Fibroblast of skin of right biceps (primary cell): ENCODE data around the gene OR5B12.
"Not testable (repeated sequence)": the region's sequence is repeated elsewhere in the genome, so short reads cannot be mapped to it uniquely, and the experiment has no call there.

Experiments
- DNase-seq: peaks from one replicate; pipeline ENCODE4 v3.0.0-alpha.2; 2013

OR5B12 gene

GRCh38 chr11:58442136-58442535 is at the start of gene OR5B12:
Gene OR5B12, minus strand, starts transcription at chr11:58442236. Its CDS starts 2,085 bp downstream, at chr11:58440151.
- no peak for DNase-seq

DNA sequence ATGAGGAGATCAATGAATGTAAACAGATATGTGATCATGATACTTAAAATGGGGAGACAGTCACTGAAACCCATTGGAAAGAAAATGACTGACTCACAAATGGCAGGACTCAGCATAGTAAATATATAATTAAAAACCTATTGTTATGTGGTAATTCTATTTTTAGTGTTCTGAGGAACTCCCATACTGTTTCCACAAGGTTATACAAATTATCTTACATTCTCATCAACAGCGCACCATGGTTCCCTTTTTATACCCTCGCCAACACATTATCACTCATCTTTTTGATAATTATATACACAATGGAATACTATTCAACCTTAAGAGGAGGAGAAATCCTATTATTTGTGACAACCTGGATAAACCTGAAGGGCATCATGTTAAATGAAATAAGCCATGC is 48.8 kb upstream of the OR5B12 start:
- no peak for DNase-seq

- DNase-seq, result no peak
Measured at GRCh38 chr11:58487170-58487569, 45.1 kb upstream of the OR5B12 start.

DNA sequence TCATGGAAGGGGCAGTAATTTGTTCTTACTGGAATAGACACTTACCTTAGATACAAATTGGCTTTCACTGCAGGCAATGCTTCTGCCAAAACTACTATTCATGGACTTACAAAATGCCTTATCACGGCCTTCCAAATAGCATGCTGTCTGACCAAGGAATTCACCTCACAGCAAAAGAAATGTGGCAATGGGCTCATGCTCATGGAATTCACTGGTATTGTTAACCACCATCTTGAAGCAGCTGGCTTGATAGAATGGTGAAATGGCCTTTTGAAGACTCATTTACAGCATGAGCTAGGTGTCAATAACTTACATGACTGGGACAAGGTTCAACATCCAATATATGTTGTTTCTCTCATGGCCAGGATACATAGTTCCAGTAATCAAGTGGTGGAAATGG is 43.9 kb upstream of the OR5B12 start:
- no peak for DNase-seq

DNA sequence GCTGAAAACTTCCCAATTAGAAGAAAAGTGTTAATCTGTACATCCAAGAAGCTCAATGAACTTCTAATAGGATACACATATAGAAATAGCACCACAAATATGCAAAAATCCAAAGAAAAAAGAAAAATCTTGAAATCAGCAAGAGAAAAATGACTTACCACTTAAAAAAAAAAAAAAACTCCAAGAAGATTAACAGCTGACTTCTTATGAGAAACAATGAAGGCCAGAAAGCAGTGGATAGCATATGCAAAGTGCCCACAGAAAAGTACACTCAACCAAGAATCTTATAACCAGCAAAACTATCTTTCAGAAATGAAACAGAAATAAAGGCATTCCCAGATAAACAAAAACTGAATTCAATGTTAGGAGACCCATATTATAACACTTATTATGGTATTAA is 29.9 kb upstream of the OR5B12 start:
- no peak for DNase-seq

GRCh38 chr11:58466293-58466692 is 24.3 kb upstream of the OR5B12 start:
- no peak for DNase-seq

GRCh38 chr11:58465690-58466089 is 23.7 kb upstream of the OR5B12 start:
- DNase-seq, result no peak

DNA sequence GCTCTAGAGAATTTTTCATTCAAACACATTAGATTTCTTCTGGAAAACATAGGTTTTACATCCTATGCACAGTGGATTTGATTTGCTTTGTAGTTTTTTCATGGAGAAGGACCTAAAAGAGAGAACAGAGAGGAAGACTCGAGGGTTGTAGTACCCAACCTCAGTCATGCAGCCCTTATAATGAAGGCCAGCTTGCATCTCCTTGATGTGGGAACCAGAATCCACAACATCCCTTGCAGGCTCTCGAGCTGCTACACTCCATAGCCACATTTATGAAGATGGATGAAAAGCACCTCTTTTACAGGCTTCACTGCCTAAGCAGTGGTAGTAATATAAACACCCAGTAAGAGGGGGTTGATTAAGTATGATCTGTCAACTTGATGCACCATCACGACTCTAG is 9.5 kb upstream of the OR5B12 start:
- no peak for DNase-seq

DNA sequence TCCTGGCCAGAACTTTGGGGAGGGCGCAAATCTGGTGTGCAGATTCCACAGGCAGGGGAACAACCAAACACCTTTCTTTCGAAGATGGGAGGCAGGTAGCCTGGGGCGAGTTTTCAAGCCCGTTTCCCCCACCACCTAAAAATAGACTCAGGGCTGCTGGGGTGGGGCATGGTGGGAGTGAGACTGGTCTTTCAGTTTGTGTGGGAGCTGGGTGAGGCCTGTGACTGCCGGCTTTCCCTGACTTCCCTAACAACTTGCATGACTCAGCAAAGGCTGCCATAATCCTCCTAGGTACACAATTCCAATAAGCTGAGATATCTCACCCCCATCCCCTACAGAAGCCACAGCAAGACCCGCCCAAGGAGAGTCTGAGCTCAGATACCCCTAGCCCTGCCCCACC is 4.3 kb upstream of the OR5B12 start:
- DNase-seq, result no peak

DNA sequence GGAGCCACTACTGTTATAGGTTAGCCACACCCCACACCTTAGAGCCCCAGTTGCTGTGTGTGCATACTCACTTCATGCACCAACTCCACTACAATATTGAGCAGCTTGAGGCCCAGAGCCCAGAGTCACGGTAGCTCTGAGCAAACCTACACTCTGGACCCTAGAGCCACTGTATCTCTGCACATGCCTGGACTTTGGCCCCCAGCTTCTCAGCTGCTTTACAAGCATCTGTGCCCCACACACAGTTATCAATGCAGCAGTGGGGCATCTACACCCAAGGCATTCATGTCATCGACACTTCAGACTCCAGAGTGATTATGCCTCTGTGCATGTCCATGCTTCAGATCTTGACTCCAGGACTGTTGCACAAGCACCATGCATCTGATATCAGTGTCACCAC is 2.3 kb upstream of the OR5B12 start:
- DNase-seq, result no peak

DNA sequence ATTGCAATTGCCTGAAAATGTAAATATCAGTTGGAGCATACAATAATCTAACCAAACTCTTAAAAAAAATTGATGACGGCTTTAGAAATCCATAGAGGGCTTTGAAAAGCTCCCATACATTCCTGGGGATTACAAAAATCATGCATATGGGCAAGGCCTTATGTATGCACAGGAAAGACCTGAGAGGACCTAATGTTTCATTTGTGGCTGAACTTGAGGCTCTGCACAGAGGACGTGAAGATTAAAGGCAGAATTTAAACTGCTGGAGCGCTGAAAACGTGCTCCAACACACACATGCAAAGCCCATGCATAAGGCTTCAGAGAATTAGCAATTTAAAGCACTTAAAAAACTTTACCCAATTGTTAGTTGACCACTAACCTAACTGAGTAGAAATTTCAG is 3.5 kb downstream of the OR5B12 start:
- DNase-seq, result no peak

- DNase-seq, result no peak
Measured at GRCh38 chr11:58434217-58434616, 7.8 kb downstream of the OR5B12 start.

GRCh38 chr11:58433638-58434203 is 8.3 kb downstream of the OR5B12 start:
- DNase-seq, result no peak

DNA sequence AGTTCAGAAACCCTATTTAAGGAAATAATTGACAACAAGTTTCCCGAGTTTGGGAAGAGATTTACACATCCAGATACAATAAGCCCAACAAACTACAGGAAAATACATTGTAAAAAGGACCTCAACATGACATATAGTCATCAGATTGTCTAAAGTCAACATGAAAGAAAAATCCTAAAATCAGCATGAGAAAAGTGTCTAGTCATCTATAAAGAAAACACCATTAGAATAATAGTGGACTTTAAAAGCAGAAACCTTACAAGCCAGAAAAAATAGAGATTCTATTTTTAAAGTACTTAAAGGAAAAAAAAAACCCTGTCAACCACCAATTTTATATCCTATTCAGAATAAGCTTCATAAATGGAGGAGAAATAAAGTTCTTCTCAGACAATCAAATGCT is 12.8 kb downstream of the OR5B12 start:
- DNase-seq, result no peak

DNA sequence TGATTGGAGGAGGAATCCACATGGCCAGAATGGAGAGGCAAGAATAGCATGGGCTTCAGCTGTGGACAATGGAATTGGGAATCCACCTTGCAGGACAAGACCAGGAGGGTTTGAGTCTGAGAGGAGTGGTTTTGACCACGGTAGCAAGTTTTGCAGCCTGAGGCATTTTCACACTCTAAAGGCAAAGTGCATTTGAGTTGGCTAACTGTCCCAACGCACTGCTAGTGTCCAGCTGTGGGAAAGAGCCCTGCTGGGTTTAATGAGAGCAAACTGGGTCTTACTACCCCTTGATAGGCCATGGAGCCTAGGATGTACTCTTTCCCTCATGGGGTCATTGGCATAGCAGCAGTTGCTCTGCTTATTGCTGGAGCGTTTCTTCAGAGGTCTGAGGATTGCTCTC is 14.0 kb downstream of the OR5B12 start, which contains the start of gene OR5B2:
Gene OR5B2, minus strand, starts transcription at position 101 of the 400 bp plus-strand sequence. CDS start 4,860 bp downstream, outside the sequence.
- no peak for DNase-seq

GRCh38 chr11:58406774-58407173 is 35.3 kb downstream of the OR5B12 start, which contains the start of gene OR5B3:
Gene OR5B3, minus strand, starts transcription at chr11:58406874. Its CDS starts 3,465 bp downstream, at chr11:58403409.
- no peak for DNase-seq

DNA sequence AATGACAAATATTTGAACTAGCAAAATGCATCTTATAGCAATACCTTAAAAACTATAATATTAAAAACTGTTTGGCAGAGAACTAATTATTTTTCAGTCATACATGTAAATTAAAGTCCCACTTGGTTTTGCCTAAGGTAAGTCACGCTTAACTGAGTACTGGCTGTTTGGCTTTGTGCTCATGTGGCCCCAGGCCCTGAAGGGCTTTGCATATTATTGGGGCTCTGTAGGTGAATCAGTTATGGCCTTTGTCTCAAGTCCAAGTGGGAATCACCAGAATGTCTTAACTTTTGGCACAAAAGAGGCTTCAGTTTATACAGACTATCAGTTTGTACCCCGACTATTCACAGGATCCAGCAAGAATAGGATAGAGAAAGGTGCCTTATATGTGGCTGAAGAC is 42.4 kb downstream of the OR5B12 start:
- not testable (repeated sequence) for DNase-seq

DNA sequence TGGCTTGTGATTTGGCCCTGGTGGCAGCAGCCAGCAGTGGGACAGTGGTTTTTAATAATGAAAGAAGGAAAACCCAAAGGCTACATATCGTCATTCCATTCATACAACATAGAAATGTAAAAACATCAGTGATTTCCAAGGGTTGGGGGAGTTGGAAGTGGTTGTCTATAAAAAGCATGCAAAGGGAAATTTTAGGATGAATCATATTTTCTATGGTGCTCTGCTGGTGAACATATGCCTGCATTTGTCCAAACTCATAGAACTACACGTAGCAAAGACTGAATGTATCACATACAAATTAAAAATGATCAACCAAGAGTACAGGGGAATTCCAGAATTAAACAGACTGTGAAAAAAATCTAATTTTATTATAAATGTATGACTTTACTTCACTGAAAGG is 46.5 kb downstream of the OR5B12 start:
- DNase-seq, result peak; percentile 16

DNA sequence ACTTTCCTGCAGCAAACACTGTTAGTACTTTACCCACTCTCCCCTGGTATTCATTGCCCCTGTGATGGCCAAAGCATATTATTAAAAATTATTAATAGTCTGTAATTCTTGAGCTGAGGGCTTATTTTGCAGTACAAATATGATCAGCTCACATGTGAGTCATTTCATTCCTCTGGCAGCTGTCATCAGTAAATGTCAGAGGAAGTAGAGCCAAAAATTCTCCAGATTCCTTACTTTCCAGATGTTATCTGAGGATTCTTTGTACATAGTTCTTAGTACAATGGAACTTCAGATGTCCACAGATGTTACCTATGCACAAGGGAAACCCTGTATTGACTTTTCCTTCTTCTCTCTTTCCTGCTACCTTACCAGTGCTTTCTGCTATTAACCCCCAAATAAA is 47.8 kb downstream of the OR5B12 start:
- peak; percentile 55 for DNase-seq

DNA sequence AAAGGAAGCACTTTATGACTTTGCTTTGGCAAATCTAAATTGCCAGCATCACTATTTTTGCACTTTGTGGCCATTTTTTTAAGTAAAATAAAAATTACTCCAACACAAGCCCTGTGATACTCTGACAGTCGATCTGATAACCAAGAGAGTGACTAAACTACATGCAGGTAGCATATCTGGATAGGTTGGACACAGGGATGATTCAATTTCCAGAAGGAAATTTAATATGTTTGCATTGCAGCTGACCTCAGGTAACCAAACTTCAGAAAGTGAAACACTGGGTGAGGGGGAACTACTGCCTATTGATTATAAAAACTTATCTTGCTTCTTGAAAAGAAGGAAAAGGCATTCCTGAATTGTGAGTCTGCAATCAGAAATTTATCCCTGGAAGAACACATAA is 49.3 kb downstream of the OR5B12 start:
- DNase-seq, result no peak

DNA sequence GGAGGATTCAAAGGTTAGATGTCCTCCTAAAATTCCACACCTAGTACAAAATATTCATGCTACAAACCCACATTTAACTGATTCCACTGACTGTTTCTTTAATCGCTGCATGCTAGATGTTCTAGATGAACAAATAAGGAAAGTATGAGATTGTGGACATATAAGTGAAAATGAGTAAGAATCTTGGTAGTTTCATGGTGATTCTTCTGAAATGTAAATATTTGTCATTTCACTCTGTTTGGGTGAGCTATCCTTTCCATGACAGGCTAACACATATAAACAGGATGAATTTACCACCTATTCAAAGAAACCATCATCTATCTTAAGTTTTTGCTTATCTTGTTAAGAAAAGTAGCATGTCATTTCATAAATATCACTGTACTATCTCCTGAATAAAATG is 50.2 kb downstream of the OR5B12 start:
- DNase-seq, result no peak

DNA sequence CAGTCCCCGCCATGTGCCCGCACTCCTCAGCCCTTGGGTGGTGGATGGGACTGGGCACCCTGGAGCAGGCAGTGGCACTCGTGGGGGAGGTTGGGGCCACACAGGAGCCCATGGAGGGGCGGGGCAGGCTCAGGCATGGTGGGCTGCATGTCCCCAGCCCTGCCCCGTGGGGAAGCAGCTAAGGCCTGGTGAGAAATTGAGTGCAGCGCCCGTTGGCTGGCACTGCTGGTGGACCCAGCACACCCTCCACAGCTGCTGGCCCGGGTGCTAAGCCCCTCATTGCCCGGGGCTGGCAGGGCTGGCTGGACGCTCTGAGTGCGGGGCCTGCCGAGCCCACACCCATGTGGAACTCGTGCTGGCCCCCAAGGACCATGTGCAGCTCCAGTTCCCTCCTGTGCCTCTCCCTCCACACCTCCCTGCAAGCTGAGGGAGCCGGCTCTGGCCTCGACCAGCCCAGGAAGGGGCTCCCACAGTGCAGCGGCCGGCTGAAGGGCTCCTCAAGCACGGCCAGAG is 51.4 kb downstream of the OR5B12 start:
- no peak for DNase-seq
